Measurements from ENCODE around the gene SLC25A2. TPM values are rescaled to one million over a fixed set of nuclear protein-coding genes. Genes with fewer than 3 reads are reported as not detected.

Gene SLC25A2
- total RNA-seq, 2 experiments from 2014 or later = 0.22 TPM; not detected in 1

GRCh38 chr5:141345327-141345726 is 41.5 kb upstream of the SLC25A2 start:
- TF ChIP-seq CTCF (IDR thresholded peaks at IDR 0.05) = no peak
- no peaks in the 10 kb centered on the region for H3K4me1 Mint-ChIP-seq (ENCODE audit: low read depth)
- Histone ChIP-seq H3K36me3 (ENCODE audit: insufficient read depth, low read length) (no peaks in the 10 kb centered on the region), H3K27ac (ENCODE audit: low read depth in 1 of 2, low read length in 2 of 2) (no peak overlapping the region), H3K4me3 (ENCODE audit: low read length) (no peak overlapping the region), H3K4me1 (ENCODE audit: insufficient read depth, low read length) (peaks cover 2% of the 10 kb centered on the region), H3K9me3 (ENCODE audit: control insufficient read depth in 1 of 2, insufficient read depth in 1 of 2, low read length in 2 of 2) (peaks cover 28 to 47% of the 10 kb centered on the region in 2 experiments), H3K27me3 (ENCODE audit: control insufficient read depth in 1 of 2, insufficient read depth in 2 of 2, low read length in 2 of 2) (peaks cover 55 to 65% of the 10 kb centered on the region in 2 experiments)
- peaks cover 44% of the 10 kb centered on the region for H3K36me3 Mint-ChIP-seq (ENCODE audit: low read depth)
- no peak overlapping the region for H3K27ac Mint-ChIP-seq
- H3K27me3 Mint-ChIP-seq = peaks cover 90% of the 10 kb centered on the region
- no peak overlapping the region for H3K4me3 Mint-ChIP-seq
- DNase-seq (no peak), ATAC-seq (ENCODE audit: poor library complexity) (no peak)
- intact Hi-C loops (cut with DNase I, micrococcal nuclease) = no loop called here
- ChIA-PET POLR2A (no interaction called here), CTCF (no interaction called here)
- H3K9me3 Mint-ChIP-seq = peaks cover 19% of the 10 kb centered on the region

- H3K9me3 ChIP-seq (ENCODE audit: control insufficient read depth in 1 of 2, insufficient read depth in 1 of 2, low read length in 2 of 2) = peaks cover 34 to 53% of the 10 kb centered on the region in 2 experiments
- H3K4me3 ChIP-seq (ENCODE audit: low read length) = peak overlapping the region; percentile 9
- peaks cover 59 to 61% of the 10 kb centered on the region in 2 experiments for H3K27me3 ChIP-seq (ENCODE audit: control insufficient read depth in 1 of 2, insufficient read depth in 2 of 2, low read length in 2 of 2)
- H3K36me3 ChIP-seq (ENCODE audit: insufficient read depth, low read length) = no peaks in the 10 kb centered on the region
- peak overlapping the region; percentile 27 for H3K4me3 Mint-ChIP-seq
- H3K27ac Mint-ChIP-seq = no peak overlapping the region
- DNase-seq (no peak), ATAC-seq (ENCODE audit: poor library complexity) (no peak)
- no peak overlapping the region for H3K27ac ChIP-seq (ENCODE audit: low read depth in 1 of 2, low read length in 2 of 2)
- TF ChIP-seq CTCF (IDR thresholded peaks at IDR 0.05) = no peak
- H3K4me1 Mint-ChIP-seq (ENCODE audit: low read depth) = no peaks in the 10 kb centered on the region
- peaks cover 87% of the 10 kb centered on the region for H3K27me3 Mint-ChIP-seq
- peaks cover 41% of the 10 kb centered on the region for H3K36me3 Mint-ChIP-seq (ENCODE audit: low read depth)
- H3K4me1 ChIP-seq (ENCODE audit: insufficient read depth, low read length) = no peaks in the 10 kb centered on the region
- intact Hi-C loops (cut with DNase I, micrococcal nuclease) = no loop called here
- ChIA-PET POLR2A (interaction anchor here (1.1 kb wide), 1 partner anchor 24 kb away, joined by 5 read pairs; the partner anchor contains the start of gene TAF7), CTCF (interaction anchor here (1.5 kb wide), 1 partner anchor 220 kb away, joined by 4 read pairs; no protein-coding TSS in a partner anchor)
- peaks cover 18% of the 10 kb centered on the region for H3K9me3 Mint-ChIP-seq
Measured at GRCh38 chr5:141343953-141344463, 40.2 kb upstream of the SLC25A2 start.

GRCh38 chr5:141343242-141343952 is 39.5 kb upstream of the SLC25A2 start, which contains the start of gene PCDHGA3:
PCDHGA3 (plus strand) TSS chr5:141343829; CDS start chr5:141344034, 205 bp downstream.
- peak within 1 kb of the TSS; percentile 9 for H3K4me3 ChIP-seq (ENCODE audit: low read length)
- CTCF ChIA-PET = interaction anchor here (1.0 to 1.7 kb wide), 3 partner anchors 24 to 220 kb away, joined by 3 to 6 read pairs (median 4); partner anchors contain the start of gene TAF7
- intact Hi-C loops (cut with DNase I, micrococcal nuclease) = no loop called here
- no peak for TF ChIP-seq CTCF (IDR thresholded peaks at IDR 0.05)
- DNase-seq = peak in 4 of 14 experiments; percentile 11 to 34 (median 24)
- H3K9me3 ChIP-seq (ENCODE audit: control insufficient read depth in 1 of 2, insufficient read depth in 1 of 2, low read length in 2 of 2) = peaks cover 40 to 58% of the 10 kb centered on the region in 2 experiments
- H3K27ac ChIP-seq (ENCODE audit: low read depth in 1 of 2, low read length in 2 of 2) = no peak within 1 kb of the TSS
- peak within 1 kb of the TSS; percentile 27 for H3K4me3 Mint-ChIP-seq
- H3K36me3 Mint-ChIP-seq (ENCODE audit: low read depth) = peaks cover 41% of the 10 kb centered on the region
- no peaks in the 10 kb centered on the region for H3K4me1 ChIP-seq (ENCODE audit: insufficient read depth, low read length)
- H3K9me3 Mint-ChIP-seq = peaks cover 18% of the 10 kb centered on the region
- H3K27ac Mint-ChIP-seq = no peak within 1 kb of the TSS
- H3K27me3 Mint-ChIP-seq = peaks cover 87% of the 10 kb centered on the region
- POLR2A ChIA-PET = interaction anchor here (1.1 kb wide), 1 partner anchor 23 kb away, joined by 5 read pairs; the partner anchor contains the start of gene TAF7
- H3K27me3 ChIP-seq (ENCODE audit: control insufficient read depth in 1 of 2, insufficient read depth in 2 of 2, low read length in 2 of 2) = peaks cover 61 to 62% of the 10 kb centered on the region in 2 experiments
- ATAC-seq (ENCODE audit: poor library complexity) = no peak
- H3K4me1 Mint-ChIP-seq (ENCODE audit: low read depth) = no peaks in the 10 kb centered on the region
- no peaks in the 10 kb centered on the region for H3K36me3 ChIP-seq (ENCODE audit: insufficient read depth, low read length)
